DMS79 (cell line): ENCODE measurements around the gene RBM15.

Experiments
- DNase-seq: peaks from one replicate; lab custom pipeline; 2025; lab: John Stamatoyannopoulos, UW

Gene RBM15

DNA sequence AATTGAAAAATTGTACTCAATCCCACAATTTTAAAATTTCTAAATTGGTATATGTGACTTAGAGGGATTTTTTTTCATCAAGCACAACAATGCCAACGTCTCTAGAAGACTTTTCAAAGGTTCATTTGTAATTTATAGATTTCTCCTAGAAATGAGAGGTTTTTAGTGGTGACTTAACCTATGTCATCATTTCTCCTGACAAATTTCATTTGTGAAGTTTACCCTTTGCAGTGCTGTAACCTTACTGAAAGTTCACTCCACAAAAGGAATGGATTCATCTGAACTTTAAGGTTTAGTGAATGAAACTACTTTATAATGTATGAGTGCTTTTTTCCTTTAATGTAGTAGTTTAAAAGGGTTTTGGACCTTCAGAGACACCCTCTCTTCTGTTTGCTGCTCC lies 16.1 kb downstream of the RBM15 start:
- DNase-seq, result no peak

DNA sequence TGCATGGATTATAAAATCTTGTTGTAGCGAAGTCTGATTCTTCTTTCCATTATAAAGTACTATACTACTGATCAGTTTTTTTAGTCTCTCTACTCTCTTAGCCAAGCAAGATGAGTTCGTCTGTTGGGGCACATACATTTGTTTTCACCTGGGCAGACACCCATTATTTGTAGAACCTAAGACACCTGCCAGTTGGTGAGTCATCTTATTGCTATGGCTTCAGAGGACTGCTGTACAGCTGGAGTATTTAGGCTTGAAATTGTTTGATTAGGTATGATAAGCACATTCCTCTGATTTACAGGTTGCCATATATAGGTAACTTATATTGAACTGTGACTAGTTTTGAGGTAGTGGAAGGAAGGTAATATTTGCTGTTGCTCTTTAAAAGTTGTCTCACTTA lies 17.2 kb downstream of the RBM15 start:
- no peak for DNase-seq

DNA sequence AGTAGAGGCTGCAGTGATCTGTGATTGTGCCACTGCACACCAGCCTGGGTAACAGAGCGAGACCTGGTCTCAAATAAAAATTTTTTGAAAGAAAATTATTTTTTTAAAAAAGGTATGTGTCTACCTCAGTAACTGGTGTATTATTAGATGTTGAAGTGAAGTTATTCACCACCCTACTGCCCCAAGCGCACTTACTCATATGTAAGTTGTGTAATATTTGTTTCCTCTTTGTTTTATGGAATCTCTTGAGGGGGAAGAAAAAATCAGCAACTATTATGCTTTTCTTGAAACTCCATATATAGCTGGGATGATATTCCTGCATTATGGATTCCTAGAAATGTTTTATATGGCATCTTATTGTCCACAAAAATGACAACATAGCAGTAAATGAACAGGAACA lies 21.3 kb downstream of the RBM15 start:
- no peak for DNase-seq

DNA sequence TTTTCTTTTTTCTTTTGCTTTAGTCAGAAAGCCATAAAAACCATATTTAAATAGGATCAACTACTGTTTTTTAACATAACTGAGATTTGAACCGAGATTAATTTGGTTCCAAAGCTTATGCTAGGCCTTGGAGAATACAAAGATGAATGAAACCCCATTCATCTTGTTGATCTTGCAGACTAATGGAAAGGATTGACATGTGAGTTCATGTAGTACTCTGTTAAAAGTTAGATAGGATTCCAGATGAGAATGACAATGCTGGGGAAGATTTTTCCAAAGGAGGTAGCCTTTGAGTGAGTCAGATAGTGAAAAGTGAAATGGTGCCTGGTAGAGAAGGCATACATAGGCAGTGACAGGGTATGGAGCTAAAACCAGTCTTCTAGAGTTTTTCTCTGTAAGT lies 22.7 kb downstream of the RBM15 start:
- DNase-seq, result no peak

DNA sequence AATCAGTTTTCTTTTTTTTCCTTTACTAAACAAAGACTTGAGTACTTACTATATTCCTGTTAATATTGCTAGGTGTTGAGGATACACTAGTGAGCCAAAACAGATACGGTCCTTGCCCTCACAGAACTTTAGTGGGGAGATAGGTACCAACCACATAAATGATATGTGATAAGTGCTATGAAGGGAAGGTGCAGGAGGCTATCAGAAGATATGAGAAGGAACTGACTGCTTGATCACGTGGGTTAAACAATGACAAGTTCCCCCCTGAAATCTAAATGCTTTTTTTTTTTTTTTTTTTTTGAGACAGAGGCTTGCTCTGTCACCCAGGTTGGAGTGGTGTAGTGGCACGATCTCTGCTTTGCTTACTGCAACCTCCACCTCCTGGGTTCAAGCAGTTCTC lies 25.0 kb downstream of the RBM15 start:
- DNase-seq, result no peak

DNA sequence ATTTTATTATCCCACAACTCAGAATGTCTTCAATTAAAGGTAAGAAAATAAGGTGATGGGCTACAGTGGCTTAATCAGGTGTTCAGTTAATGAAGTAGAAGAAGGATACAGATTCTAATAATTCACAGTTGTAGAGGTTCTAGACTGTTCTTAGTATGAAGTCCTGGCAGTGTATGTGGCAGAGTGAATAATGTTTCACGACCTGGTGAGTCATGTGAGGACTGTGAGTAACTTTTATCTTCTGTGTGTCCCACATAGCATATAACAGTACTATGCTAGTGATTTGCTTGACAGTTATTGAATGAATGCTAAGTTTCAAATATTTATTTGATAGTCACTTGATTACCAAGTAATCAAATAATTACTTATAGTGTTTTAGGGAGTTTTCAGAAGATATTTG lies 31.6 kb downstream of the RBM15 start:
- no peak for DNase-seq

DNA sequence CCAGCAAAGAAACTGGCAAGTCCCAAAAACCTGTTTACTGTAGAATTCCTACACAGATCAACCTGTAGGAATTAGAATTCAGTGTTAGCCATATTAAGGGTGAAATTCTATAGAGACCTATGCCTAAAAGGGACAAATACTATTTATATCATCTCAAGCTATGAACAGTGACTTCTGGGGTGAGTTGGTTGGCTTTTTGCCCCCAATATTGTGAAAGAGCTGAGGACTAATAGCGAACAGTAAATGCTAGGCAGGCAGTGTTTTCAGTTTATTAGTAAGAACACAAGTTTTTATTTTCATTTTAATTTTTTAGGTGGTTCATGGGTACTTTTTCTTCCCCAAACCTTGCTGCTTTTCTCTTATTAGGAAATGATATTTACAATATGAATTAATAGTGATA lies 36.3 kb downstream of the RBM15 start:
- no peak for DNase-seq

DNA sequence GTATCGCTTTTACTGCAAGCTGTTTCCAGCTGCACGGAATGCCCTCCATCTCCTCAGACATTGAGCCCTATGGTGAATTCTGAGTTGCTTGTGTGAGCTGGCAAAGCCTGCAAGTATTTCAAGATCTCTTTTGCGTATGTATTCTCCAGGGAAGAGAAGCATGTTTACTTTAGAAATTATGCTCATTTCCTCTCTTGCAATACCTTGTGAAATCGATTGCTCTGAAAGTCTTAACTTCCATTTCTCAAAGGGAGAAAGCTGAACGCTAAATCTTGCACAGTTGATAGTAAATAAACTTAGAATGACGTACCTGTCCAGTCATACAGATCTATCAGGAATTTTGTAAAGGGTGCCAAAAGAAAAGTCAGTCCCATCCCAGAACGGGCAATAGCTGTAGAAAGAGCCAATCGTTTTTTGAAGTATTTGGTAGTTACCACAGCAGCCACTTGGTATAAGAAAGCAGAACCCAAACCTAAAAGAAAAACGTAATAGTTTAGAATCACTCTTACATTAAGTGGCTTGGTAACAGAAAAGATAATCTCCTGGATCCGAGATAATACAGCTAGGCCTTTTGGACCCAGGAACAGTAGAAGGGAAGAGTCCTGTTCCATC lies 41.6 kb downstream of the RBM15 start:
- no peak for DNase-seq

DNA sequence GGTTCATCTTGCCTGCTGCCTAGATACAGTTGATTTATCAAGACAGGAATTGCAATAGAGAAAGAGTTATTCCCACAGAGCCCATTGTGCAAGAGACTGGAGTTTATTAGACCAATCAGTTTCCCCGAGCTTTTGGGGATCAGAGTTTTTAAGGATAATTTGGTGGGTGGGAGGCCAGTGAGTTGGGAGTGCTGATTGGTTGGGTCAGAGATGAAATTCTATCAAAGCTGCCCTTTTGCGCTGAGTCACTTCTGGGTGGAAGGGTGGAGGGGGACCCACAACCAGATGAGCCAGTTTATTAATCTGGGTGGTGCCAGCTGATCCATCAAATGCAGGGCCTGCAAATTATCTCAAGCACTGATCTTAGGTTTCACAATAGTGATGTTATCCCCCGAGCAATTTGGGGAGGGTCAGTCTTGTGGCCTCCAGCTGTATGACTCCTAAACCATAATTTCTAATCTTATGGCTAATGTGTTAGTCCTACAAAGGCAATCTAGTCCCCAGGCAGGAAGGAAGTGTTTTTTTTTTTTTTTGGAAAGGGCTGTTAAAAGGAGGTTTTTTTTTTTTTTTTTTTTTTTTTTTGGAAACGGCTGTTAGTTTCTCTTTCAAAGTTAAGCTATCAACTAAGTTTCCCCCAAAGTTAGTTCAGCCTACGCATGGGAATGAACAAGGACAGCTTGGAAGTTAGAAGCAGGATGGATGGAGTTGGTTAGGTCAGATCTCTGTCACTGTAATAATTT lies 44.2 kb downstream of the RBM15 start:
- no peak for DNase-seq

DNA sequence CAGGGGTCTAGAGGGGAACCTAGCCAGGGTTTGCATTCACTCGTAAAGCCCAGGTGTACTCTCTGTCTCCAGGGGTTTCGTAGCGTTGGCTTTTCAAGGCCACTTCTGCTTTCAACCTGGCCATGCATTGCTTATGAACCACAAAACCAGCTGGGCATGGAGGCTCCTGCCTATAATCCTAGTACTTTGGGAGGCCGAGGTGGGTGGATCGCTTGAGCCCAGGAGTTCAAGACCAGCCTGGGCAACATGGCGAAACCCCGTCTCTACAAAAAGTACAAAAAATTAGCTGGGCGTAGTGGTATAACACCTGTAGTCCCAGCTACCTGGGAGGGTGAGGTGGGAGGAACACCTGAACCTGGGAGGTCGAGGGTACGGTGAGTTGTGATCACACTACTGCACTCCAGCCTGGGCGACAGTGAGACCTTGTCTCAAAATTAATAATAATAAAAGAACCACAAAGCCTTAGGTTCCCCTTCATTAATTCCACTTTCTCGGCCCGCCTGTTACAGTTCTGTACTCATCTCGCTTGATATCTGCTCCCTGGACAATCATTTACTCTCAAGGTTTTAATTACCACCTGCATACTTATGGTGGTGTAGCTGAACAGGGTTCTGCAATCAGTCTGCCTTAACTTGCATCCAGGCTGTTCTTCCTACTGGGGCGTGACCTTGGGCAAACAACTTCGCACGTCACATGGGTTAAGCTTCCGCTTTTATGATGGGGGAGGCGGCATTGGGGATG lies 45.6 kb downstream of the RBM15 start:
- DNase-seq, result peak; percentile 8

DNA sequence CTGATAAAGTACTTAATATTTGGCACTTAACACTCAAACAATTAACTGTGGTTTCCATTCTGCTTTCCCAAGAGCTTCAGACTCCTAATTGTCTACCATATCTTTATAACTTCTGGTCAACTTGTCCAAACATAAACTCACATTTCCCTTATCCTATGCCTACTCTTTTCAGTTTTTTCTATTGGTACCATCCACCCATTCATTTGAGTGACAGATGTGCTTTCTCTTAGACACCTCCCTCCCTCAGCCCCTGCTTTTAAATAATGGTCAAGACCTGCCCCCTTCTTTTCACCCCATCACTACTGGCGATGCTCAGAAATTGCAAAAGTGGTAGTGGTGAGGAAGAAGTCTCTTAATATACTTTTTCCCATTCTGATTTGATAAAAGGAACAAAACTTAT lies 46.2 kb downstream of the RBM15 start:
- no peak for DNase-seq

DNA sequence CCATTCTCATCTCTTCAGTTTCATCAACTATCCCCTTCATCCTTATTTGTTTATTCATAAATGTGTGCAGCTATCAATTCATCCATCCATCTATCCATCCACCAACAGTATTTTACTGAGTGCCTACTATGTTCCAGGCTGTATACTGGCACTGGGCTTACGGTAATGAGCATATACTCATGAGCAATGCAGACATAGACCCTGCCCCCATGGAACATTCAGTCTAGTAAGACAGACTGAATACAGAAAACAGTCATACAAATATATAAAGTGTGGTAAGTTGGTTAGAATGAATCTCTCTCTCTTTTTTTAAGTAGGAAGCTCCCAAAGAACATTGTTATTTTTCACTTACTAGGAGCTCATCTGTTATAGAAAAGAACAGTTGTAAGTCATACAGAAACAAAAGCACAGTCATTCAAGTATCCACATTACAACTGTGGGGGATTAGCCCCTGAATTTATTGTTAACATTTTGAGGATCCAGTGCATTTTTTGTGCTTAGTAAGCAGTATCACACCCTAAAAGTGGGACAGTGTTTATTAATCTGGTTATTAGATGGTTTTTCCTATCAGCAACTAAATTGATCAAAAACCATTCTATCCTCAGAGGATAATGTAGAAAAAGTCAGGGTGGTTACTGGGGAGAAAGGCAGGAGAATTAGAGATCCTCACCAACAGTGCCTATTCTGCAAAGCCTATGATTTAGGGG lies 48.0 kb downstream of the RBM15 start:
- no peak for DNase-seq

DNA sequence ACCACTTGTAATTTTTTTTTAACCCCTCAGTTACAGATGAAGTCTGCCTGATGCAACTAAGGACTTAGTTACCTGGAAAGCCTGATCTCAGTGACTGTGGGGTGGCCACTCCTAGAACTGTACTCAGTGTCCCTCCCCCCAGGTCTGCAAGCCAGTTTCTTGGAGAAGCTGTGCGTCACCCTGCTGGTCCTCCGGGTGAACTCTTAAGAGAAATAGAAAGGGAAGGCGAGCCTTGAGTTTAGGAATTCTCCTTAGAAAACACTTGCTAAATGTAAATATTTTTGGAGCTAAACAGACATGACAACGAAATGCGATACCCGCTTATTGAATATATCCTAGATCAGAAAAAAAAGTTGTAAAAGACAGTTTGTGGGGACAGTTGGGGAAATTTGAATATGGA lies 50.9 kb downstream of the RBM15 start:
- no peak for DNase-seq

DNA sequence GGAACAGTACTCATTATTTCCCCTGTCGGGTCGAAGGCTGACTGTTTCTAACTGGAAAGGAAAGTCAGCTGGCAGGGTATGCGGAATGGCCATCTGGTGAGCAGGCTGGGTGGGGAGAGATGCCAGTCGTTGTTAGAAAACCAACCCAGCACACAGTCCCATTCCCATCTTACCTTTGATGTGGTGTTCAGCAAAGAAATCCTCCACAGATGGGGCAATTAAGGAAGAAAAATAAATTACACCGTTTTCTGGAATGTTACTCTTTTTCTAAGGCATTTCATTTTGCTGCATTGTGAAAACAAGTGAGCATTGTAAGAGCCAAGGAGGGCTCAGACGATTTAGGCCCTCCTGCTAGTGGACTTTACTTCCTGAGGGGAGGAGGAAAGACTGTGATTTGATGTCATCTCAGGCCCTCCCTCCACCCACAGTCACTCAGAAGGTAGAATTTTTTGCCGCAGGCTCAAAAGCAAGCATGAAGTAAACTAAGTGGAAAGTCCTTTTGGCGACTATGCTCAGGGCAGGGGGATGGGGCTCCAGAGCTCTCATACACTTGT lies 51.6 kb downstream of the RBM15 start, which contains the start of gene SLC16A4:
Gene SLC16A4 (minus strand): TSS at position 335 of the 554 bp plus-strand sequence. CDS start 1,703 bp downstream, outside the sequence.
- DNase-seq, result no peak

DNA sequence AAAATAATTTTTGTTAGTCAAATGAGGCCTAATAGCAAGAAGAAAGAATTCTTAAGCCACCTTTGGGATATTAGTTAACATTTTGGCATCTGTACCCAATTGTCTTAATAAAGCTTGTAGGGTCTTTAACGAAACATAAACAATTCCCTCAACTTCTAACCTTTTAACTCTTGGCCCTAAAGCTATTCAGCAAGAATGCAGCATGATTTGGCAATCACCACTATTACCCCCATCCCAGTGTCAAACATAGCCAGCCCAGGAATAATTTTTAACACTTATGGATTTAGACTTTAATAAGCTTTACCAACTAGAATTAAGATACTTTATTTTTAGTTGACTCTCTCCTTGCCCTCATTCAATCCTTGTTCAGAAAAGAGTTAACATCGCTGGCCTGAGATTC lies 54.1 kb downstream of the RBM15 start:
- no peak for DNase-seq

DNA sequence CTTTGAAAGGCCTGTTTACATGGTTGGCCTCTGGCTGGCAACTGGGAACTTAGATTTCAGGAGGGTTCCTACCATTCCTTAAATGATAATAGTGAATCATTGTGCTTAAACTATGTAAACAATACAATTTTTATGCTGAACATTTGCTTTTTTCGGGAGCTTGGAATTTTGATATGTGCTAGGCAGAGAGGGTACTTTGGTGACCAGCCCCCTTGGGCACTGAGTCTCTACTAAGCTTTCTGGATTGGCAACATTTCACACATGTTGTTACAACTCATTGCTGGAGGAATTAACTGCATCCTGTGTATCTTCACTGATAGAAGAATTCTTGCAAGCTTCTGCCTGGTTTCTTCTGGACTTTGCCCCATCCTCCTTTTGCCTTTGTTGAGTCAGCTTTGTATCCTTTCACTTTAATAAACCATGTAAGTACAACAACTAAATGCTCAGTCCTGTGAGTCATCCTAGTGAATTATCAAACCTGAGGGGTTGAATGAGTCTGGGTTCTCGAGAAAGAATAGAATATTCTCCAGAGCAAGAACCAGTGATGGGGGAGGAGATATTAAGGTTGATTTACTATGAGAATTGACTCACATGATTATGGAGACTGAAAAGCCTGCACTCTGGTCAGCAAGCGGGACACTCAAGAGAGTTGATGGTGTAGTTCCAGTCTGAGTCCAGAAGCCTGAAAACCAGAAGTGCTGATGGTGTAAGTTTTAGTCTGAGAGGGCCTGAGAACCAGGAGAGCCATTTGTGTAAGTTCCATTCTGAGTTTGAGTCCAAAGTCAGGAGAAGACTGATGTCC lies 54.7 kb downstream of the RBM15 start:
- DNase-seq, result no peak

DNA sequence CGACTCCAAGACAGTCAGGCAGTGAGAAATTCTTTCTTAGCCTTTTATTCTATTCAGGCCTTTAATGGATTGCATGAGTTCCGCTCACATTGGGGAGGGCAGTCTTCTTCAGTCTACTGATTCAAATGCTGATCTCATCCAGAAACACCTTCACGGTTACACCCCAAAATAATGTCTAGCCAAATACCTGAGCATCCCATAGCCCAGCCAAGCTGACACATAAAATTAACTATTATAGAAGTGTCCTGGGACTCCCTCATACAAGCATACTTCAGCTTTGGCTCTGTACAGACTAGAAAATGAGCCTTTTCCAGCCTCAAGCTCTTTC lies 55.3 kb downstream of the RBM15 start:
- no peak for DNase-seq
